WTC11 (cell line): ENCODE data around the gene ASIC5. TPM values are rescaled to one million over a fixed set of nuclear protein-coding genes. Genes with fewer than 3 reads are reported as not detected.

Experiments
- ATAC-seq: fragments of 200-7000 bp; cut with Tn5 transposase; 2 replicates; pipeline ENCODE4 v1.10.0; 2021; ENCODE audit warnings: mild to moderate bottlenecking, moderate library complexity
- CTCF ChIA-PET: fragments of 300-600 bp; sonication (Branson Sonifier 250); formaldehyde crosslinking; loops from one replicate; lab custom pipeline; 2021; ENCODE audit warnings: antibody characterized with exemption; lab: Charles Lee
- POLR2A ChIA-PET: fragments of 350-600 bp; sonication (Branson Sonifier 250); formaldehyde crosslinking; loops from one replicate; lab custom pipeline; 2021; ENCODE audit warnings: antibody characterized with exemption; lab: Charles Lee
- DNase-seq: peaks from one replicate; pipeline ENCODE4 v3.0.0; 2021; ENCODE audit warnings: low spot score
- H3K27ac Mint-ChIP-seq: 2 replicates; pipeline ENCODE4 v1.8.0; 2021; ENCODE audit warnings: mixed read lengths
- H3K27me3 Mint-ChIP-seq: 2 replicates; pipeline ENCODE4 v1.8.0; 2021; ENCODE audit warnings: low read depth, mild to moderate bottlenecking, moderate library complexity, mixed read lengths
- H3K36me3 Mint-ChIP-seq: 2 replicates; pipeline ENCODE4 v1.8.0; 2021; ENCODE audit warnings: mixed read lengths
- H3K4me1 Mint-ChIP-seq: 2 replicates; pipeline ENCODE4 v1.8.0; 2022; ENCODE audit warnings: mixed read lengths
- H3K4me3 Mint-ChIP-seq: 2 replicates; pipeline ENCODE4 v1.8.0; 2021; ENCODE audit warnings: mild to moderate bottlenecking, moderate library complexity, mixed read lengths
- H3K9me3 Mint-ChIP-seq: 2 replicates; pipeline ENCODE4 v1.8.0; 2021; ENCODE audit warnings: mixed read lengths
- ATF1 ChIP-seq: sonication (generic); formaldehyde crosslinking; IDR thresholded peaks from 2 replicates; pipeline ENCODE4 v1.8.1; 2023; ENCODE audit warnings: mild to moderate bottlenecking, moderate library complexity, missing genetic modification reagents
- ATF6 ChIP-seq: sonication (generic); formaldehyde crosslinking; IDR thresholded peaks from 2 replicates; pipeline ENCODE4 v1.8.1; 2023; ENCODE audit warnings: mild to moderate bottlenecking, missing genetic modification reagents
- CBFB ChIP-seq: sonication (generic); formaldehyde crosslinking; IDR thresholded peaks from 2 replicates; pipeline ENCODE4 v1.8.1; 2022; ENCODE audit warnings: mild to moderate bottlenecking, low read depth, missing genetic modification reagents
- CDX4 ChIP-seq: fragments of 250-450 bp; sonication (Bioruptor Pico); IDR thresholded peaks from 2 replicates; pipeline ENCODE4 v1.9.0; 2021; ENCODE audit warnings: moderate library complexity, mild to moderate bottlenecking, inconsistent platforms, borderline replicate concordance
- ESRRA ChIP-seq: sonication (generic); formaldehyde crosslinking; IDR thresholded peaks from 2 replicates; pipeline ENCODE4 v1.8.1; 2022; ENCODE audit warnings: mild to moderate bottlenecking, missing genetic modification reagents, borderline replicate concordance
- GTF2I ChIP-seq: fragments of 250-450 bp; sonication (Bioruptor Pico); conservative IDR thresholded peaks from 2 replicates; pipeline ENCODE4 v1.4.0; 2021; ENCODE audit warnings: mild to moderate bottlenecking
- IRF2 ChIP-seq: sonication (generic); formaldehyde crosslinking; IDR thresholded peaks from 2 replicates; pipeline ENCODE4 v1.8.0; 2022; ENCODE audit warnings: low read depth, missing genetic modification reagents, borderline replicate concordance
- KAT7 ChIP-seq: sonication (generic); formaldehyde crosslinking; IDR thresholded peaks from 2 replicates; pipeline ENCODE4 v1.8.1; 2023; ENCODE audit warnings: missing genetic modification reagents, mild to moderate bottlenecking, borderline replicate concordance
- MYBL2 ChIP-seq: sonication (generic); formaldehyde crosslinking; IDR thresholded peaks from 2 replicates; pipeline ENCODE4 v1.8.1; 2023; ENCODE audit warnings: mild to moderate bottlenecking, moderate library complexity, missing genetic modification reagents
- NR1H2 ChIP-seq: sonication (generic); formaldehyde crosslinking; IDR thresholded peaks from 2 replicates; pipeline ENCODE4 v1.9.0; 2021; ENCODE audit warnings: mild to moderate bottlenecking, moderate library complexity, missing genetic modification reagents
- SMAD4 ChIP-seq: sonication (generic); formaldehyde crosslinking; IDR thresholded peaks from 2 replicates; pipeline ENCODE4 v1.8.0; 2022; ENCODE audit warnings: mild to moderate bottlenecking, missing genetic modification reagents
- SOX15 ChIP-seq: fragments of 250-450 bp; sonication (Bioruptor Pico); IDR thresholded peaks from 2 replicates; pipeline ENCODE4 v1.9.0; 2021; ENCODE audit warnings: mild to moderate bottlenecking
- STAT6 ChIP-seq: sonication (generic); formaldehyde crosslinking; conservative IDR thresholded peaks from 2 replicates; pipeline ENCODE4 v1.8.1; 2023; ENCODE audit warnings: mild to moderate bottlenecking, low read depth, missing genetic modification reagents, moderate library complexity
- ZMAT4 ChIP-seq: fragments of 250-450 bp; sonication (Bioruptor Pico); IDR thresholded peaks from 2 replicates; pipeline ENCODE4 v1.9.0; 2021; ENCODE audit warnings: mild to moderate bottlenecking
- ZNF425 ChIP-seq: fragments of 250-450 bp; sonication (Bioruptor Pico); conservative IDR thresholded peaks from 2 replicates; pipeline ENCODE4 v1.9.0; 2021; ENCODE audit warnings: mild to moderate bottlenecking
- ZNF512 ChIP-seq: sonication (generic); formaldehyde crosslinking; IDR thresholded peaks from 2 replicates; pipeline ENCODE4 v1.8.1; 2022; ENCODE audit warnings: missing genetic modification reagents, borderline replicate concordance
- total RNA-seq: library from RNA; stranded (reverse); gene quantifications from 3 replicates; pipeline ENCODE4 v1.2.3, GENCODE V29; 2021

Gene ASIC5
- total RNA-seq, 1 experiment from 2014 or later: not detected

GRCh38 chr4:155854582-155855226 lies 11.4 kb downstream of the ASIC5 start (continued):
- no peak for TF ChIP-seq ZNF512 (CRISPR knock-in tag)
- no peak for TF ChIP-seq STAT6 (CRISPR knock-in tag)
- no peak for TF ChIP-seq IRF2
- TF ChIP-seq ZNF425: no peak

GRCh38 chr4:155853189-155853588 lies 12.9 kb downstream of the ASIC5 start:
- Mint-ChIP-seq H3K27ac (no peak overlapping the region), H3K4me3 (no peak overlapping the region), H3K27me3 (no peaks in the 10 kb centered on the region), H3K4me1 (peaks cover 10% of the 10 kb centered on the region), H3K9me3 (peaks cover 38% of the 10 kb centered on the region), H3K36me3 (peaks cover 24% of the 10 kb centered on the region)
- ChIA-PET POLR2A (no interaction called here), CTCF (no interaction called here)
- TF ChIP-seq NR1H2 (CRISPR knock-in tag) (no peak), ATF6 (CRISPR knock-in tag) (no peak), KAT7 (CRISPR knock-in tag) (no peak), CBFB (CRISPR knock-in tag) (no peak), SOX15 (no peak), MYBL2 (CRISPR knock-in tag) (no peak), SMAD4 (no peak), ESRRA (CRISPR knock-in tag) (no peak), GTF2I (no peak), ATF1 (CRISPR knock-in tag) (no peak), ZMAT4 (CRISPR knock-in tag) (no peak), CDX4 (CRISPR knock-in tag) (no peak)
- DNase-seq (no peak), ATAC-seq (no peak)
